GM19324 (cell line): Measurements from ENCODE around the gene PTPRC.

Experiments used
- ATAC-seq: cut with Tn5 transposase; IDR thresholded peaks from one replicate; pipeline ENCODE4 v1.9.1; 2021; ENCODE audit warnings: mild to moderate bottlenecking, moderate library complexity; ENCODE audit not compliant: unreplicated experiment, low FRiP score

The PTPRC gene

GRCh38 chr1:198671136-198671535, 32.3 kb downstream of the PTPRC start:
- peak; percentile 60 for ATAC-seq

DNA sequence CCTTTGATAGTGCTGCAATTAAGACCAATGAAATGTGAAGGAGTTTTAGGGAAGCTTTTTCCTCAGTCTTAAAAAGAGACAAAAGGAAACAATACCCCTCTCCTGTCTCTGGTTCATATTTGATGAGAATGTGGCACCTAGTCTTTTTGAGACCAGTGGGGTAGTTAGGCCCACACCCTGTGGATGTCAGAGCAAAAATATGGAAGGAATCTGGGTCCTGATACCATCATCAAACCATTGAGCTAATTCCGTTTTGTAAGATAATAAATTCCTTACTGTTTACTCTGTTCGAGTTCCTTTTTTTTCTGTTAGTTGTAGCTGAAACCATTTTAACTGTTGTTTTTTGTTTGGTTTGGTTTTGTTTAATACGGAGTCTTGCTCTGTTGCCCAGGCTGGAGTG, 33.3 kb downstream of the PTPRC start:
- no peak for ATAC-seq

GRCh38 chr1:198674009-198674408, 35.2 kb downstream of the PTPRC start:
- ATAC-seq, result no peak

GRCh38 chr1:198676253-198676652, 37.4 kb downstream of the PTPRC start:
- ATAC-seq, result no peak

DNA sequence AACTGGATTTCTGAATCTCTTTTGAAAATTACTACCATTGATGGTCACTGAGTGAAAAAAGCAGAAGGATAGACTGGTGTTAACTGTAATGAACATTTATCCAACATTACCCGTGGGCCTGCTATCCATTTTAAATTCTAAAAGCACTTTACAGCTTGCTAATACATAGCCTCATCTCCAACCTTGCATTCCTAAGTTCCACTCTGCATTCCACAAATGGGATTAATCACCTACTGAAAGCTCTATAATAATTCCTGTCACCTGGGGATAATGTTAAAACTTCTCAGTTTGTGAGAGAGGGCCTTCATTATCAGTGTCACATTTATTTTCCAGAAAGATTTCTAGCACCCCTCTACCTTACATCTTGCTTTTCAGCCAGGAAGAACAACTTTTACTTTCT, 38.2 kb downstream of the PTPRC start:
- no peak for ATAC-seq

DNA sequence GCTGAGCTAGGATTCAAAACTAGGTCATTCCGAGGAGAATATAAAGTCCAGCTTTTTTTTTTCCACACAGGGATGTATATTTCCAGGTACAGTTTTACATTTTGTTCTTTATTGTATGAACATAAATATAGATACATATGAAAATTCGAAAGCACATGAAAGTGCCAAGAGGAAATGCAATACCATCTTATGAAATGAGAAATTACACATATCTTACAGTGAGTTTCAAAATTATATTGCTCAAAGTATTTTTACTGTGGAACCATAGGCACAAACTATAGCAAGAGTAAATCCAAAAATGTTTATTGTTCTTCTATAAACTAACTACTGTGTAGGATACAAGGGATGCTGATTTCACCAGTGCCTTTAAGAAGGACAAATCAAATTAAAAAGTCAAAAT, 39.0 kb downstream of the PTPRC start:
- ATAC-seq, result no peak

- no peak for ATAC-seq
Measured at GRCh38 chr1:198678301-198678836, 39.5 kb downstream of the PTPRC start.

DNA sequence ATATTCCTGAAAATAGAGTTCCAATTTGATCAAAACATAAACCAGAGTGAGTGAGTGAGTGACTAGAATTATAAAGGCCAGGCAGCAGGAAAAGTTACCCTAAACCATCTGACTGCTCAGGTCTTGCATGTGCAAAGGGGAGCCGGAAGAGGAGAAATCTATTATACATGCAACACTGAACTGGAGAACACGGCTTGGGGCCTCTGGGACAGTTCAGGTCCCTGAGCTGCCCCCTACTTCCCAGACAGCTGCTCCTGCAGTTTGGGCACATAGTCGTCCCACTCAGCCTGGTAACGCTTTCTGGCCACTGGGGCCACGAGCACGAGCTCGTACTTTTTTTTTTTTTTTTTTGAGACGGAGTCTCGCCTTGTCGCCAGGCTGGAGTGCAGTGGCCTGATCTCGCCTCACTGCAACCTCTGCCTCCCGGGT, 40.1 kb downstream of the PTPRC start:
- ATAC-seq, result no peak

DNA sequence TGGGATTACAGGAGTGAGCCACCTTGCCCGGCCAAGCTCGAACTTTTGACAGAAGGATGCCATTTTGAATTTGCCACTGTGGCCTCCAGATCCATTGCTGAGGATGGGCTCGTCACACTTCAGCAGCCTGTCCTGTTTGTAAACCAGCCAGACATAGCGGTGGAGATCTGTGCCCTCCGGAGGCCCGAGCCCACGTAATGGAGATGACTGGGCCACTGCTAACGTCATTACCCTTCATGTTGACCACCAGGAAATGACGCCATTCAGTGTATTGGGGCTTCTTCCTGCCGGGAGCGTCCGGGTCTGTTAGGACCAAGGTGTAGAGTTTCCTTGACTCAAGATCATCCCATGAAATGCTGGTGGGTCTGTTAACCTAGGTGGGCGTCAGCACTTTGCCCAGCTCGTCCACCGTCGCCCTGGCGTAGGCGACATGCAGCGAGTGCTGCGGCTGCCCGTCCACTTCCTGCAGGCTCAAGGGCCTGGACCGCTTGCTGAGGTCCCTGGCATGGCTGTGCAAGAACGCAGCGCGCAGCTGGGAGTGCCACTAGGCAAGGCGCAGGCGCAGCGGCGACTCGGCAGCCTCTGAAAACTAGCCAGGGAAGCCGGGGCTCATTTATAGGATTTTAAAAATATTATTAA, 40.8 kb downstream of the PTPRC start:
- no peak for ATAC-seq

- ATAC-seq, result no peak
Measured at GRCh38 chr1:198680174-198680875, 41.5 kb downstream of the PTPRC start.

DNA sequence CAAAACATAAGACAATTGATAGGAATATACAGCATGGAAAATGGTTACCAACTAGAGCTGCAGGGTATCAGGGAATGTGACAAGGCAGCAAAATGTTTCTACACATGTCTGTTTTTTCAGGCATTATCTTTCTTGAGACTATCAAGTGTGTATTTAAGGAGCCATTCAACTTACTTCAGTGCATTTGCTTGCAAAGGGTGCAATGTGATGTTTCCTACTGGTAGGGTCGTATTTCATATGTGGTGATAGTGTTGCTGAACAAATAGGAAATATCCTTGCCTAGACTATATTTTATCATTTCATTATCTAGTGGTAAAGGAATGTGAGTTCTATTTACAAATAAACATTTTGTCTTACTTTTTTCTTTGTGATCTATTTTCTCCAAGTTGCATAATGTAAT, 42.4 kb downstream of the PTPRC start:
- no peak for ATAC-seq

- peak; percentile 98 for ATAC-seq
Measured at GRCh38 chr1:198681831-198682759, 43.3 kb downstream of the PTPRC start.

DNA sequence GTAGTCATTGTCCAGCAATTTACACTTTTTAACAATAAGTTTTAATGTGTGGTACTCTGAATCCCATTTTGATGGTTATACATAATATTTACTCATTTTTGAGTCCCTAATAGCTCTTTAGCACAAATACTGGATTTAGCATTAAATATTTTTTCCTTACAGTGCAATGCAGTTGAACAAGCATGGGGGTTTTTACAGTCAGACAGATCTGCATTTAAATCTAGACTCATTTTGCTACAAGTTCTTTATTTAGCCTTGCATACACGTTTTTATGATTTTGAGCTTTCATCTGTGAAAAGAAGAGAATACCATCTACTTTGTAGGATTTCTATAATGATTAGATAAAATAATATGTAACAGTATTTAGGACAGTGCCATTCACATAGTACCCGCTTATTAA, 44.0 kb downstream of the PTPRC start:
- no peak for ATAC-seq

DNA sequence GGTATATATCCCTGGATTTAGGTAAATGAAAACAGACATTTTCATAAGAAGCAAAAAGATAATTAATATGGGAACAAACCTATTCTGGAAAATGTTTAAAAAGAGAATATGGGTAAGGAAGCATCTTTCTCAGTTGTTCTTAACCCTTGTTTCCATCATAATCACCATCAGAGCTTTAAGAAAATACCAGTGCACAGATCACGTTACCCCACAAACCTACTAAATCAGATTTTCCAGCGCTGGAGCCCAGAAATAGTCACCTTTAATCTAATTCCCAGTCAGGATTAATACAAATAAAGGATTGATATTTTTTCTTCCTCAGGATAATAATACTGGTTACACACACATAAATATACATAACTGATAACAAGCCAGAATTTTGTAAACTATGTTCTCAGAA, 44.6 kb downstream of the PTPRC start:
- ATAC-seq, result no peak

DNA sequence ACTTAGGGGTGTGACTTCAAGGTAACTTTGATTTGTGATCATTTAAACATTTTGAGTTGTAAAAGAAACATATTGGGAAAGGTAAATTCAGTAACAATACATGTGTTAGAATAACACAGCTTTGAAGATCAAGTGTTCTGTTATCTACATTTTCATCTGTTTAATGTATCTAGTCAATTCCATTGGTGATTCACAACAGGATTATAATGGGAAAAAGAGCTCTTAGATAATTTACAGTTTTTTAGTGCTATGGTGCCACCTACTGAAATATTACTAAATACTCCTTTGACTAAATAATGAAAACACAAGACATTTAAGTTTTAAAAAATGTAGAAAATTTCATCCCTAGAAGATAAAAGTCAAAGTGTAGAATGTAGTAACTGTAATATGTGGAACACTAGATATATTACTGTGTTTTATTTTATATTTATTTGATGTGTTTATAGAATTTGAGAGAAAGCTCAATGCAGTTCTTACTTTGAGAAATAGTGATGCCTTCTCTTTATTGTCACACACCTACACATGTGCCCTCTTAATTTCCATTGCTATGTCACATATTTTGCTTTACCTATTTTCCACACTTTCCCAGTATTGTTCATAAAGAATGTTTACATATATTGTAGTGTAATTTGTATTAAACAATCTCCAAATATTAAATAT, 47.4 kb downstream of the PTPRC start:
- no peak for ATAC-seq

DNA sequence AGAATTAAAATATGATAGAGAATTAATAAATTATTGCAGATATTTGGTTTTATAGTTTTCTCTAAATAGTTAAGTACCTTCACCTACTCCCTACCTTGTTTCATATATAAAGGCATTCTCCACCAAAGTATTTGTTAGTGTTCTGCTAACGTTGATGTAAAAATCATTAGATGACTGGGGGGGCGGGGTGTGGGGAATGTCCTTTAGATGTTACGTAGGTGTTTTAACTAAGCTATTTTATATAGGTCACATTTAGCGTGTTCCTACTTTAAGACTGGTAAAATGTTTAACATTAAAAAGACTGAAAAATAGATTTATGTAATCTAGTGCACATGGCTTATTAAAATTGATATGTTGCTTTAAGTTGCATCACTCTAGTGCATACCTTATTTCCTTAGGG, 48.6 kb downstream of the PTPRC start:
- ATAC-seq, result no peak

- ATAC-seq, result no peak
Measured at GRCh38 chr1:198691063-198691462, 52.2 kb downstream of the PTPRC start.

GRCh38 chr1:198693321-198693720, 54.5 kb downstream of the PTPRC start:
- no peak for ATAC-seq

- ATAC-seq, result no peak
Measured at GRCh38 chr1:198694542-198694941, 55.7 kb downstream of the PTPRC start.

DNA sequence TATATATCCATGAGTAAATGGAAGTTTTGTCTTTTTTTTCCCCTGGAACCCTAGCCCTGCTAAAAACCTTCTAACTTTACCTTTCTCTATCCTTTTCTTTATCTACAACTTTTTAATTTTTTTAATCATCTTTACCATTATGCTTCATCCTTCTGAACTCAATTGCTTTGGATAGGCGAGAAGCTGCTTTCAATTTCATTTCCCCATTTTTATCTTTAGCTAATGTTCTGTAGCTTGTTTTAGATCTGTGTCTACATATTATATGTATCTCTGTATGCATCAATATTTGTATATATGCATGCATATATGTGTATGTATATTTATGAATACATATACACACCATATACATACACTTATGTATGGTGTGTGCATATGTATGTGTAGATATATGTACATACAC, 57.4 kb downstream of the PTPRC start:
- ATAC-seq, result peak; percentile 56
